GM18508 (cell line): Measurements from ENCODE around the gene FLT1.

Experiments
- ATAC-seq: cut with Tn5 transposase; IDR thresholded peaks from one replicate; pipeline ENCODE4 v1.9.1; 2021; ENCODE audit warnings: moderate number of reproducible peaks; ENCODE audit not compliant: insufficient read depth, unreplicated experiment

The FLT1 gene

GRCh38 chr13:28402057-28402381 lies 92.9 kb downstream of the FLT1 start:
- no peak for ATAC-seq

- ATAC-seq = no peak
Observed at GRCh38 chr13:28401303-28402056, 93.4 kb downstream of the FLT1 start.

- no peak for ATAC-seq
Observed at GRCh38 chr13:28396053-28396452, 98.9 kb downstream of the FLT1 start.

- ATAC-seq = no peak
Observed at GRCh38 chr13:28394422-28394821, 100.5 kb downstream of the FLT1 start.

- ATAC-seq = no peak
Observed at GRCh38 chr13:28392896-28393505, 101.9 kb downstream of the FLT1 start.

- no peak for ATAC-seq
Observed at GRCh38 chr13:28392428-28392827, 102.5 kb downstream of the FLT1 start.

GRCh38 chr13:28387740-28388501 lies 107.0 kb downstream of the FLT1 start:
- ATAC-seq = no peak

- no peak for ATAC-seq
Observed at GRCh38 chr13:28385362-28385761, 109.6 kb downstream of the FLT1 start.

- no peak for ATAC-seq
Observed at GRCh38 chr13:28384789-28385188, 110.1 kb downstream of the FLT1 start.

- no peak for ATAC-seq
Observed at GRCh38 chr13:28380319-28380718, 114.6 kb downstream of the FLT1 start.

GRCh38 chr13:28379371-28380083 lies 115.4 kb downstream of the FLT1 start:
- no peak for ATAC-seq

- no peak for ATAC-seq
Observed at GRCh38 chr13:28376604-28377003, 118.3 kb downstream of the FLT1 start.

- no peak for ATAC-seq
Observed at GRCh38 chr13:28375250-28375930, 119.5 kb downstream of the FLT1 start.

GRCh38 chr13:28373810-28374209 lies 121.1 kb downstream of the FLT1 start:
- no peak for ATAC-seq

GRCh38 chr13:28370448-28370847 lies 124.5 kb downstream of the FLT1 start:
- no peak for ATAC-seq

GRCh38 chr13:28358708-28359107 lies 136.2 kb downstream of the FLT1 start:
- no peak for ATAC-seq

- ATAC-seq = no peak
Observed at GRCh38 chr13:28357911-28358433, 137.0 kb downstream of the FLT1 start.

GRCh38 chr13:28357247-28357825 lies 137.6 kb downstream of the FLT1 start:
- ATAC-seq = no peak

- ATAC-seq = no peak
Observed at GRCh38 chr13:28356561-28357021, 138.3 kb downstream of the FLT1 start.
